Pancreas (tissue), 10 donors: ENCODE results near the gene FAM170B. TPM values are rescaled to one million over a fixed set of nuclear protein-coding genes. Genes with fewer than 3 reads are reported as not detected.

Experiments
- ATAC-seq, 4 donors: fragments of 200-7000 bp; cut with Tn5 transposase; one replicate each; pipeline versions ENCODE4 v1.8.0 to v1.9.1; 2020; ENCODE audit warnings: mild to moderate bottlenecking in 4 of 4, moderate library complexity in 4 of 4
- DNase-seq, 6 donors: peaks; one replicate each; pipeline ENCODE4 v3.0.0-alpha.2; 2020
- FAIRE-seq: peaks from 2 replicates; lab custom pipeline; 2012; peaks lifted over from hg19 to GRCh38; lab: Jason Lieb, UNC
- H3K27ac ChIP-seq, 4 donors: fragments of 200-600 bp; sonication (generic); 1 replicate in 3 of 4; 2 replicates in 1 of 4; pipeline versions ENCODE4 v1.5.0 to v1.8.0; 2020
- H3K27me3 ChIP-seq, 4 donors: fragments of 200-600 bp; one replicate each; pipeline ENCODE4 v1.8.0; 2021
- H3K36me3 ChIP-seq, 3 donors: fragments of 200-600 bp; sonication (generic) in 1 of 3; one replicate each; pipeline versions ENCODE4 v1.5.0 to v1.8.0; 2020 to 2021
- H3K4me1 ChIP-seq, 3 donors: fragments of 200-600 bp; one replicate each; pipeline ENCODE4 v1.8.0; 2021
- H3K4me3 ChIP-seq, 4 donors: fragments of 200-600 bp; sonication (generic) in 2 of 4; one replicate each; pipeline versions ENCODE4 v1.5.0 to v1.8.0; 2020 to 2021
- H3K9me3 ChIP-seq, 4 donors: fragments of 200-600 bp; one replicate each; pipeline ENCODE4 v1.8.0; 2021
- WGBS, 2 donors: extraction: QIAGEN DNeasy Blood & Tissue Kit; methylation state at CpG; one replicate each; pipeline ENCODE4 v1.1.7; 2013; 5-methylcytosine and 5-hydroxymethylcytosine counted together
- intact Hi-C, 3 donors: fragments of 100-400 bp; cut with DNase I; formaldehyde crosslinking; loops; one replicate each; pipeline versions ENCODE4 v1.11.1 to v1.14.2; 2022
- polyA plus RNA-seq, 2 donors: library from polyadenylated mRNA; stranded (reverse); fragments of 200-250 nt; gene quantifications; one replicate each; pipeline ENCODE4 v1.2.3, GENCODE V29; 2013
- total RNA-seq, 6 donors: library from RNA; stranded (reverse); fragmentation: NEBNext Ultra II Directional in 4 of 6; extraction: Animal tissue kit (Norgen Biotek cat#: 25700) in 4 of 6; gene quantifications; one replicate each; pipeline versions ENCODE4 v1.2.1 to v1.2.4, GENCODE V29; 2021 to 2023
- TF ChIP-seq, protein P1 (sequence below), 4 donors: fragments of 200-600 bp; sonication (generic) in 3 of 4; IDR thresholded peaks; one replicate each; pipeline versions ENCODE4 v1.5.0 to v1.8.0; 2021; ENCODE audit warnings: antibody characterized with exemption in 4 of 4
- donor health status: healthy with polysubstance abuse.
- donor health status: DM: no; HTN: no; CAD: no; lungs with moderate emphysema.
- donor health status: DM: no; HTN: no; CAD: no.
- donor health status: control.
- donor health status: control.
- donor health status: Bipolar disorder and iron deficiency.
- donor health status: DM: yes; HTN: yes; CAD: no.
- donor health status: DM: no; HTN: no; CAD: no.
- donor health status: DM: no; HTN: no; CAD: no.
- donor health status: DM: yes; HTN: yes; CAD: no.

Gene FAM170B
- total and polyA plus RNA-seq, 8 donors, result not detected

- intact Hi-C loops, result loop anchor here in 2 of 3 donors (10.0 kb wide), 1 partner anchor 175 kb away; no protein-coding TSS in a partner anchor
Observed at GRCh38 chr10:49160110-49160509, 26.3 kb upstream of the FAM170B start.

DNA sequence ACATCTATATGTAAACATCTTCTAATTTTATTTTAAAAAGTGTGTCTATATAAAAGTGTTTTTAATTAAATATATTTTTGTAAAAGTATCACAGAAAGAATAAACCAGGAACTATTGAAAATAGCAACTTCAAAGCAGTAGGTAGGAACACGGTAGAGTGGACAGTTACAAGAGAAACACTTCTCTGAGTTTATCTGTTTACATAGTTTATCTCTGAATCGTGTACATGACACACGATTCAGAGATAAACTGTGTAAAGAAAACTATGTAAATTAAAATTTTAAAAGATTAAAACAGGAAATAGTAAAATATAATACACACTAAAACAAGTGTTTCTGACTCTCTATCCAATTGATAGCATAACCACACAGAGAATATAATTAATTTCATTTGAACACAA lies 25.1 kb upstream of the FAM170B start:
- H3K4me1 ChIP-seq, result no peaks in the 10 kb centered on the region
- DNase-seq, result no peak
- FAIRE-seq, result no peak
- H3K27ac ChIP-seq, result no peak overlapping the region
- TF ChIP-seq, protein P1, sequence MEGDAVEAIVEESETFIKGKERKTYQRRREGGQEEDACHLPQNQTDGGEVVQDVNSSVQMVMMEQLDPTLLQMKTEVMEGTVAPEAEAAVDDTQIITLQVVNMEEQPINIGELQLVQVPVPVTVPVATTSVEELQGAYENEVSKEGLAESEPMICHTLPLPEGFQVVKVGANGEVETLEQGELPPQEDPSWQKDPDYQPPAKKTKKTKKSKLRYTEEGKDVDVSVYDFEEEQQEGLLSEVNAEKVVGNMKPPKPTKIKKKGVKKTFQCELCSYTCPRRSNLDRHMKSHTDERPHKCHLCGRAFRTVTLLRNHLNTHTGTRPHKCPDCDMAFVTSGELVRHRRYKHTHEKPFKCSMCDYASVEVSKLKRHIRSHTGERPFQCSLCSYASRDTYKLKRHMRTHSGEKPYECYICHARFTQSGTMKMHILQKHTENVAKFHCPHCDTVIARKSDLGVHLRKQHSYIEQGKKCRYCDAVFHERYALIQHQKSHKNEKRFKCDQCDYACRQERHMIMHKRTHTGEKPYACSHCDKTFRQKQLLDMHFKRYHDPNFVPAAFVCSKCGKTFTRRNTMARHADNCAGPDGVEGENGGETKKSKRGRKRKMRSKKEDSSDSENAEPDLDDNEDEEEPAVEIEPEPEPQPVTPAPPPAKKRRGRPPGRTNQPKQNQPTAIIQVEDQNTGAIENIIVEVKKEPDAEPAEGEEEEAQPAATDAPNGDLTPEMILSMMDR (IDR thresholded peaks at IDR 0.05), result no peak
- no peaks in the 10 kb centered on the region for H3K27me3 ChIP-seq
- WGBS, 2 donors, result 9 to 12% methylated on average over 3 of the region's 3 CpGs
- intact Hi-C loops, result no loop called here
- no peaks in the 10 kb centered on the region for H3K9me3 ChIP-seq
- no peak overlapping the region for H3K4me3 ChIP-seq
- ATAC-seq, result no peak
- no peaks in the 10 kb centered on the region for H3K36me3 ChIP-seq

More at GRCh38 chr10:49160110-49160509, 26.3 kb upstream of the FAM170B start:
- no peaks in the 10 kb centered on the region for H3K27me3 ChIP-seq
- no peak for FAIRE-seq
- 56 to 75% methylated on average over 5 of the region's 5 CpGs for WGBS, 2 donors
- H3K4me1 ChIP-seq, result no peaks in the 10 kb centered on the region
- no peak overlapping the region for H3K27ac ChIP-seq
- H3K4me3 ChIP-seq, result no peak overlapping the region
- H3K36me3 ChIP-seq, result no peaks in the 10 kb centered on the region
- no peaks in the 10 kb centered on the region for H3K9me3 ChIP-seq
- TF ChIP-seq, protein P1 (IDR thresholded peaks at IDR 0.05), result no peak
- DNase-seq, result no peak
- ATAC-seq, result no peak

GRCh38 chr10:49158404-49158803 lies 24.6 kb upstream of the FAM170B start:
- no peaks in the 10 kb centered on the region for H3K27me3 ChIP-seq
- DNase-seq, result no peak
- H3K4me3 ChIP-seq, result no peak overlapping the region
- no peak for ATAC-seq
- H3K27ac ChIP-seq, result no peak overlapping the region
- no peak for FAIRE-seq
- 52 to 61% methylated on average over 7 of the region's 7 CpGs for WGBS, 2 donors
- no peaks in the 10 kb centered on the region for H3K4me1 ChIP-seq
- H3K36me3 ChIP-seq, result no peaks in the 10 kb centered on the region
- intact Hi-C loops, result no loop called here
- TF ChIP-seq, protein P1 (IDR thresholded peaks at IDR 0.05), result no peak
- no peaks in the 10 kb centered on the region for H3K9me3 ChIP-seq

GRCh38 chr10:49157229-49157628 lies 23.4 kb upstream of the FAM170B start:
- H3K36me3 ChIP-seq, result no peaks in the 10 kb centered on the region
- no peak overlapping the region for H3K4me3 ChIP-seq
- FAIRE-seq, result no peak
- ATAC-seq, result no peak
- H3K4me1 ChIP-seq, result no peaks in the 10 kb centered on the region
- intact Hi-C loops, result no loop called here
- H3K27ac ChIP-seq, result no peak overlapping the region
- no peaks in the 10 kb centered on the region for H3K27me3 ChIP-seq
- TF ChIP-seq, protein P1 (IDR thresholded peaks at IDR 0.05), result no peak
- no peak for DNase-seq
- H3K9me3 ChIP-seq, result no peaks in the 10 kb centered on the region
- 70 to 71% methylated on average over 3 of the region's 3 CpGs for WGBS, 2 donors

GRCh38 chr10:49154641-49155040 lies 20.8 kb upstream of the FAM170B start:
- TF ChIP-seq, protein P1 (IDR thresholded peaks at IDR 0.05), result no peak
- WGBS, 2 donors, result 59 to 64% methylated on average over 6 of the region's 6 CpGs
- no peak for FAIRE-seq
- no peaks in the 10 kb centered on the region for H3K36me3 ChIP-seq
- no peak overlapping the region for H3K27ac ChIP-seq
- no peaks in the 10 kb centered on the region for H3K9me3 ChIP-seq
- no peaks in the 10 kb centered on the region for H3K4me1 ChIP-seq
- intact Hi-C loops, result no loop called here
- no peak for DNase-seq
- ATAC-seq, result no peak
- no peak overlapping the region for H3K4me3 ChIP-seq
- no peaks in the 10 kb centered on the region for H3K27me3 ChIP-seq
